GM12878 (cell line): ENCODE results near the gene CTXN1. TPM values are rescaled to one million over a fixed set of nuclear protein-coding genes. Genes with fewer than 3 reads are reported as not detected.

Experiments
- ATAC-seq: fragments of 200-7000 bp; cut with Tn5 transposase; 3 replicates; pipeline ENCODE4 v1.9.1; 2020; ENCODE audit warnings: mild to moderate bottlenecking, moderate library complexity
- BruUV-seq: library from RNA; stranded (reverse); fragments of 400-500 nt; replicated peaks from 2 replicates; lab custom pipeline; 2021; lab: Mats Ljungman, UMichigan
- CTCF ChIA-PET: fragments of 300-600 bp; sonication (Branson Sonifier 250); formaldehyde crosslinking; extraction: SDS; loops from one replicate; lab custom pipeline; 2021; ENCODE audit warnings: inconsistent platforms; lab: Yijun Ruan, JAX
- POLR2A ChIA-PET: fragments of 350-600 bp; formaldehyde crosslinking; extraction: SDS; loops from one replicate; lab custom pipeline; 2021; ENCODE audit warnings: inconsistent platforms; lab: Charles Lee
- RAD21 ChIA-PET: fragments of 300-600 bp; sonication (Branson Sonifier 250); formaldehyde crosslinking; loops from one replicate; lab custom pipeline; 2023; ENCODE audit warnings: antibody characterized with exemption; ENCODE audit not compliant: unreplicated experiment; lab: Charles Lee
- SMC1A ChIA-PET: fragments of 300-600 bp; sonication (Branson Sonifier 250); formaldehyde crosslinking; loops from one replicate; lab custom pipeline; 2023; ENCODE audit not compliant: unreplicated experiment, uncharacterized antibody; lab: Charles Lee
- DNase-seq: peaks from one replicate; pipeline ENCODE4 v3.0.0-alpha.2; 2011; ENCODE audit warnings: low read depth, low spot score
- FAIRE-seq: peaks from 3 replicates; lab custom pipeline; 2011; peaks lifted over from hg19 to GRCh38; lab: Jason Lieb, UNC
- H2AFZ ChIP-seq: 2 replicates; pipeline ENCODE4 v1.6.0; 2011; ENCODE audit warnings: low read depth, low read length, control low read depth; ENCODE audit not compliant: control insufficient read depth
- H3K27ac ChIP-seq: 2 replicates; pipeline ENCODE4 v1.5.1; 2011; ENCODE audit warnings: control low read depth; ENCODE audit not compliant: control insufficient read depth, insufficient read depth
- H3K27me3 ChIP-seq, 2 experiments: replicated peaks in 1 of 2; 2 replicates each; pipeline versions ENCODE4 v1.6.0 to v1.6.1; 2011; ENCODE audit warnings: low read length in 1 of 2; ENCODE audit not compliant: control insufficient read depth in 2 of 2, insufficient read depth in 2 of 2
- H3K36me3 ChIP-seq, 2 experiments: 2 replicates each; pipeline ENCODE4 v1.5.1; 2011; ENCODE audit warnings: low read length in 1 of 2; ENCODE audit not compliant: control insufficient read depth in 2 of 2, insufficient read depth in 2 of 2
- H3K4me1 ChIP-seq: 2 replicates; pipeline ENCODE4 v1.6.1; 2011; ENCODE audit warnings: mild to moderate bottlenecking, low read length, moderate library complexity, mixed read lengths; ENCODE audit not compliant: control insufficient read depth, insufficient read depth
- H3K4me2 ChIP-seq: 2 replicates; pipeline ENCODE4 v1.6.0; 2011; ENCODE audit warnings: control low read depth; ENCODE audit not compliant: control insufficient read depth, insufficient read depth
- H3K4me3 ChIP-seq: fragments of 200-600 bp; sonication (generic); 2 replicates; pipeline ENCODE4 v1.5.1; 2016
- H3K79me2 ChIP-seq: 2 replicates; pipeline ENCODE4 v1.6.0; 2011; ENCODE audit warnings: low read length; ENCODE audit not compliant: control insufficient read depth, insufficient read depth
- H3K9ac ChIP-seq: 2 replicates; pipeline ENCODE4 v1.8.0; 2011; ENCODE audit warnings: low read length, control low read depth, mixed read lengths; ENCODE audit not compliant: control insufficient read depth, insufficient read depth
- H3K9me3 ChIP-seq: replicated peaks from 3 replicates; pipeline ENCODE4 v1.5.1; 2011; ENCODE audit warnings: mild to moderate bottlenecking, low read length; ENCODE audit not compliant: control insufficient read depth, insufficient read depth
- H4K20me1 ChIP-seq: 2 replicates; pipeline ENCODE4 v1.6.0; 2011; ENCODE audit not compliant: control insufficient read depth, insufficient read depth
- CUX1 ChIP-seq: IDR thresholded peaks from 2 replicates; pipeline ENCODE4 v1.6.1; 2012; ENCODE audit warnings: improper control_type of control experiment, low read depth, low read length; ENCODE audit not compliant: insufficient replicate concordance
- DPF2 ChIP-seq: fragments of 450-650 bp; IDR thresholded peaks from 2 replicates; pipeline ENCODE4 v1.6.1; 2017; ENCODE audit warnings: mild to moderate bottlenecking
- EZH2 ChIP-seq: IDR thresholded peaks from 2 replicates; pipeline ENCODE4 v1.6.1; 2012; ENCODE audit warnings: low read depth, mild to moderate bottlenecking, control low read depth, inconsistent platforms, low read length, borderline replicate concordance; ENCODE audit not compliant: control insufficient read depth
- HCFC1 ChIP-seq: fragments of 150-350 bp; IDR thresholded peaks from 2 replicates; pipeline ENCODE4 v1.6.1; 2014; ENCODE audit warnings: low read length
- HDAC6 ChIP-seq: fragments of 200-600 bp; sonication (generic); IDR thresholded peaks from one replicate; pipeline ENCODE4 v1.8.0; 2017; ENCODE audit warnings: antibody characterized with exemption; ENCODE audit not compliant: unreplicated experiment
- IRF5 ChIP-seq: fragments of 450-650 bp; IDR thresholded peaks from 2 replicates; pipeline ENCODE4 v1.6.1; 2017; ENCODE audit warnings: borderline replicate concordance
- JUND ChIP-seq: IDR thresholded peaks from 2 replicates; pipeline ENCODE4 v1.6.1; 2012; ENCODE audit warnings: low read depth, mild to moderate bottlenecking, low read length, improper control_type of control experiment, moderate library complexity
- RELB ChIP-seq: fragments of 450-650 bp; IDR thresholded peaks from 2 replicates; pipeline ENCODE4 v1.6.1; 2017; ENCODE audit warnings: low read depth, mild to moderate bottlenecking, moderate library complexity
- SIX5 ChIP-seq: IDR thresholded peaks from 2 replicates; pipeline ENCODE4 v1.6.1; 2011; ENCODE audit warnings: mild to moderate bottlenecking, low read depth, low read length, moderate library complexity; ENCODE audit not compliant: severe bottlenecking
- SPI1 ChIP-seq: IDR thresholded peaks from 2 replicates; pipeline ENCODE4 v1.6.1; 2011; ENCODE audit warnings: low read depth, mild to moderate bottlenecking, low read length, moderate library complexity, borderline replicate concordance; ENCODE audit not compliant: insufficient read depth
- STAT1 ChIP-seq: fragments of 450-650 bp; conservative IDR thresholded peaks from 2 replicates; pipeline ENCODE4 v1.6.1; 2014; ENCODE audit warnings: antibody characterized with exemption, mild to moderate bottlenecking
- SUPT20H ChIP-seq: IDR thresholded peaks from 2 replicates; pipeline ENCODE4 v1.6.1; 2011; ENCODE audit warnings: low read depth, mild to moderate bottlenecking, low read length, moderate library complexity, borderline replicate concordance; ENCODE audit not compliant: control insufficient read depth
- WGBS: methylation state at CpG from one replicate; pipeline ENCODE4 v1.1.6; 2016; ENCODE audit warnings: low lambda C conversion rate; ENCODE audit not compliant: insufficient replicate concordance, insufficient coverage; ENCODE audit errors: missing lambda C conversion rate; 5-methylcytosine and 5-hydroxymethylcytosine counted together
- in situ Hi-C: fragments of 300-500 bp; cut with MboI; formaldehyde crosslinking; loops from 9 replicates; pipeline ENCODE4 v1.14.3; 2018; ENCODE audit warnings: mixed read lengths
- intact Hi-C: fragments of 100-400 bp; cut with micrococcal nuclease; formaldehyde crosslinking; loops from one replicate; pipeline ENCODE4 v1.14.2; 2022; ENCODE audit not compliant: unreplicated experiment
- polyA plus RNA-seq, 11 experiments: library from polyadenylated mRNA; depleted of rRNA in 4 of 11; unstranded in 6 of 11; stranded (reverse) in 5 of 11; fragments of >200 nt; fragmentation: Nextera tagmentation in 4 of 11; fragmentation: Illumina TruSeq in 1 of 11; extraction: Ambion mirVana in 4 of 11; extraction: Trizol in 1 of 11; gene quantifications; 1 replicate in 1 of 11; 2 replicates in 10 of 11; pipeline versions ENCODE4 v1.2.1 to v1.2.3, GENCODE V29; 2011 to 2016; ENCODE audit warnings: inconsistent platforms in 2 of 11, missing spikeins in 2 of 11, low read depth in 1 of 11
- total RNA-seq, 4 experiments: library from RNA; depleted of rRNA in 3 of 4; stranded (reverse); fragments of >200 nt in 3 of 4; fragmentation: Illumina TruSeq in 1 of 4; extraction: Trizol in 1 of 4; gene quantifications; 2 replicates each; pipeline versions ENCODE4 v1.2.1 to v1.2.3, GENCODE V29; 2013 to 2021

CTXN1 gene
- total and polyA plus RNA-seq, 10 of the 15 experiments (the other 5 are each of a cell fraction or from before 2014, with no cell fraction given) = 0.04 to 1.0 (median 0.38) TPM; not detected in 4

GRCh38 chr19:7914099-7914498 is 11.8 kb downstream of the CTXN1 start:
- FAIRE-seq (no peak), ATAC-seq (no peak), DNase-seq (no peak)
- ChIA-PET SMC1A (no interaction called here), CTCF (no interaction called here), POLR2A (no interaction called here), RAD21 (no interaction called here)
- 54% methylated on average over 12 of the region's 12 CpGs for WGBS
- H3K9me3 ChIP-seq = no peaks in the 10 kb centered on the region; the same call in 2 of the 3 replicates
- H4K20me1 ChIP-seq = no peaks in the 10 kb centered on the region
- BruUV-seq = no TSS peak
- TF ChIP-seq IRF5 = no peak
- no peak for TF ChIP-seq JUND
- no peak for TF ChIP-seq SUPT20H
- TF ChIP-seq HDAC6 = no peak
- TF ChIP-seq DPF2 = no peak
- TF ChIP-seq RELB = no peak
- no peak for TF ChIP-seq EZH2
- TF ChIP-seq STAT1 = no peak
- no peak for TF ChIP-seq CUX1
- no peak for TF ChIP-seq SPI1
- no peak for TF ChIP-seq HCFC1
- no peak for TF ChIP-seq SIX5
- no peak overlapping the region for H3K9ac ChIP-seq
- intact Hi-C loops = no loop called here
- peaks cover 0 to 14% of the 10 kb centered on the region in 2 experiments; a peak in 3 of 4 replicates for H3K36me3 ChIP-seq
- no peak overlapping the region for H3K4me3 ChIP-seq
- peaks cover 8 to 21% of the 10 kb centered on the region in 2 experiments for H3K27me3 ChIP-seq
- in situ Hi-C loops = no loop called here
- no peak overlapping the region for H3K4me2 ChIP-seq
- no peak overlapping the region for H3K27ac ChIP-seq
- no peaks in the 10 kb centered on the region for H3K79me2 ChIP-seq
- no peak overlapping the region for H2AFZ ChIP-seq
- H3K4me1 ChIP-seq = no peaks in the 10 kb centered on the region
